Measurements from ENCODE around the gene TNNT2. TPM values are rescaled to one million over a fixed set of nuclear protein-coding genes. Genes with fewer than 3 reads are reported as not detected.

TNNT2 gene
- not detected in 2 replicates for total RNA-seq

- no peak for DNase-seq (ENCODE audit: low read depth in 2 of 2)
These were observed at the start of gene TNNT2 for GRCh38 chr1:201377611-201378092. Gene TNNT2 (minus strand): TSS chr1:201377680. CDS start chr1:201373254, 4,426 bp downstream.

DNA sequence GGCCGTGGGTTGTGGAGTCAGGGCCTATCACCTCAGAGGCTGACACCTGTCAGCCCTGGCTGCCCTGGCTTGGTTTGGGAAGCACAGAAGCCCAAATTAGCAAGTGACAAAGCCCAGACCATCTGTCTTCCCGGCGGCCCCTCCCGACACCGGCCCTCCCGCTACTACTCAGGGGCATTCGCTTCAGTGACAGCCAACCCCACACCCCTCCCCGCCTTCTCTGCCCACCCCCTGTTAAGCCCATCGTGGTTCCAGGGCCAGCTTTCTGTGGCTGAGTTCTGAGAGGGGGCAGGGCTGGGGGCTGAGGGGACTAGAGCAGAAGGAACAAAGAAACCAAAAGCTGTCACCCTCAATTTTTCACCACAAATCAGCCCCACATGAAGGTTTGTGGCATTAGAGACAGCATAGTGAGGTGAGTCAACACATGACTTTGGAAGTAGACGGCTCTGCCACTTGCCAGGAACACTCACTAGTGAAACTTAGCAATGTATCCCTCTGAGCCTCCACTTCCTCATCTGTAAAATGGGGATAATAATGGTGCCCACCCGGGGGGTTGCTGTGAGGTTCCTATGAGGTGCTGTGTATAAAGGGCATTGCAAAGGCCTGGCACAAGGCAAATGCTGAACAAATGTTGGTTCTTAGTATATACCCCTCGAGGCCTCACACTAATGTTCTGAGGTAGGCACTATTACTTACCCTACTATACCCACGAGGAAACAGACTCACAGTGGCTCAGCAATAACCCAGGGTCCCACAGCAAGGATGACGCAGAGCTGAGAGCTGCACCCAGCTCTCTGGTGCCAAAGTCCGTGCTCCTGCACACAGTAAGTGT, 49.2 kb upstream of the TNNT2 start:
- no peak for DNase-seq (ENCODE audit: low read depth in 2 of 2)

DNA sequence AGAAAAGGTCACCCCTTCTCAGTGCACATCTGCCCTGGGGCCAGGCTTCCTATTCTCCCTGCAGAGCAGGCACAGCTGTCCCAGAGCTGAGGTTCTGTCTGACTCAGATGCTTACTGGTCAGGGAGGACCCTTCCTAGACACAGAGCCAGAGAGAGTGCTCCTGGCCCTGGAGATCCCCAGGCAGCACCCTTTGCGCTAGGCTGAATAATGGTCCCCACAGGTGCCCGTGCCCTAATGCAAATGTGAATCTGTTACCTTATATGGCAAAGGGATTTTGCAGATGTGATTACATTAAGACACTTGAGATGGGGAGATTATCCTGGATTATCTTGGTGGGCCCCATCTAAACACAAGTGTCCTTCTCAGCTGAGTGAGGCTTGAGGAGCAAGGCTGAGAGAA, 46.7 kb upstream of the TNNT2 start:
- no peak for DNase-seq (ENCODE audit: low read depth in 2 of 2)

DNA sequence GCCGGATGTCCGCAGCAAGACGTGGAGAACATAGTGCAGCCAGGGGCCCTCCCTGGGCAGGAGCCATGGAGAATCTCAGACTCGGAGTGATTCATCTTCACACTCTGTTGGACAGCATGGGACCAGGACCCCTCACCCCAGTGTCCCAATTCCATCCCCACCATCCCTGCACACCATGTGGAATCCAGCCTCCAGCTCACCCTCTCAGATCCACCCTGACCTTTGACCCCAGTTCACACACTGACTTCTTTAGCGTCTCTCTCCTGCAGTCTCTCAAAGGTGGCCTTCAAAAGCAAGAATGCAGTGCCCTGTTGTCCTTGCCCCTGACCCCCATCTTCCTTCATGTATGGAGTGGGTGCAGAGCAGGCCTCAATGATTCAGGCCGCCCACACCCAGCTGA, 46.2 kb upstream of the TNNT2 start:
- DNase-seq (ENCODE audit: low read depth in 2 of 2): no peak

DNA sequence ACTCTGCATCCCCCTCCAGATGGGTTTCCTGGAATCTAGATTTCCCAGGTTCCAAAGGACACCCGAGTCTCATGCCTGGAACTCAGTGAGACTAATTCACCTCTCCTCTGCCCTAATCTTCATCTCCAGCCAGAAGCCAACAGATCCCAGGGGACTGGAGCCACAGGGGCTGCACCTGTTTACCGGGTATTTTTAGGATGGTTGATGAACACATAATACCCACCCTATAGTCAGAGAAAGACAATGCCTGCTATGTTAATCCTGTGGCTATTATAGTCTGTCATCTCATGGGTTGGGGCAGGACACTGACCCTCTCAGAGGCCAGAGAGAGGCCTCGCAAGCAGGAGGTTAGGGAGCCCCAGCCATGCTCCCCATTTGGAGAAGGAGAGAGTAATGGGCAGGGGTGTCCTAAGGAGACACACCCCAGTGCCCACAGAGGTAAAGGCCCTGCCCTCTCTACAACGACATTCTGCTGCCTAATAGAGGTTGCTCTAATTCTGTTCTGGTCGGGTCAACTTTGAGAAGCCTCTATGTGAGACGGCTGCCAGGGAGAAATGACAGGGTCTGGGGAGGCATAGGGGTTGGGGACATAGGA, 45.1 kb upstream of the TNNT2 start:
- no peak for DNase-seq (ENCODE audit: low read depth in 2 of 2)

DNA sequence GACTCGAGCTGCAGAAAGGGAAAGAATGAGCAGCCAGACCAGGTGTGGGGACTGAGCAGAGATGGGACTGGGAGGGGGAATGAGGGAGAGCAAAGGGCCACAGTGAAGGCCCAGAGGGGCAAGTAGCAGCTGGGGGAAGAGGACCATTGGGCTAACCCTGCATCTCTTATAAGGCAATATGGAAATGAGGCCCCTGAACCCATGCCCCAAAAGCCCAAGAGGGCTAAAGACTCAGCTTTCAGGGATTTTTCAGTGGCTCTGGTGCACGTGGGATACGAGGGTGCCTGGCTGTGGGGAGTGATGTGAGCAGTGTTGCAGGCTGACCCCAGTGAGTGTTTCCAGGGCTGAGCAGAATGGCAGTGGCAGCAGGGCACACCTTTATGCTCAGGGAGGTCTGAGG, 44.5 kb upstream of the TNNT2 start:
- DNase-seq (ENCODE audit: low read depth in 2 of 2): no peak

DNA sequence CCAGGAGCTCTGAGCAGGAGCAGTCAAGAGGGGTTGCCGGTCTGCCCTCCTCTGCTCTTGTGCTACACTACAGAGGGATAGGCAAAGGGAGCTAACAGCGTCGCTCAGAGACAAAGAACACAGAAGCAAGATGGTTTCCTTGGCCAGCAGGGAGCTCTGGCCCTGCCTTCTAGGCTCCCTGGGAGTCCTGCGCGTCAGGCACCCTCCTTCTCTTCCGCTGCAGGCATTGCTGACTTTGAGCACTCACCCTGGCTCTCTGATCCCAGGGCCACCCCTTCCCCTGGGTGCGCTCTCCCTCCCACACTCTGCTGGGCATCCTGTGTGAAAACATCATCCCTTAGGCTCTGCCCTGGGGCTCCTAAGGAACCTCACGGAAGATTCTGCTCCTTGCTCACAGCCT, 43.6 kb upstream of the TNNT2 start:
- no peak for DNase-seq (ENCODE audit: low read depth in 2 of 2)

- DNase-seq (ENCODE audit: low read depth in 2 of 2): no peak
These were observed 43.1 kb upstream of the TNNT2 start for GRCh38 chr1:201420608-201421002.

DNA sequence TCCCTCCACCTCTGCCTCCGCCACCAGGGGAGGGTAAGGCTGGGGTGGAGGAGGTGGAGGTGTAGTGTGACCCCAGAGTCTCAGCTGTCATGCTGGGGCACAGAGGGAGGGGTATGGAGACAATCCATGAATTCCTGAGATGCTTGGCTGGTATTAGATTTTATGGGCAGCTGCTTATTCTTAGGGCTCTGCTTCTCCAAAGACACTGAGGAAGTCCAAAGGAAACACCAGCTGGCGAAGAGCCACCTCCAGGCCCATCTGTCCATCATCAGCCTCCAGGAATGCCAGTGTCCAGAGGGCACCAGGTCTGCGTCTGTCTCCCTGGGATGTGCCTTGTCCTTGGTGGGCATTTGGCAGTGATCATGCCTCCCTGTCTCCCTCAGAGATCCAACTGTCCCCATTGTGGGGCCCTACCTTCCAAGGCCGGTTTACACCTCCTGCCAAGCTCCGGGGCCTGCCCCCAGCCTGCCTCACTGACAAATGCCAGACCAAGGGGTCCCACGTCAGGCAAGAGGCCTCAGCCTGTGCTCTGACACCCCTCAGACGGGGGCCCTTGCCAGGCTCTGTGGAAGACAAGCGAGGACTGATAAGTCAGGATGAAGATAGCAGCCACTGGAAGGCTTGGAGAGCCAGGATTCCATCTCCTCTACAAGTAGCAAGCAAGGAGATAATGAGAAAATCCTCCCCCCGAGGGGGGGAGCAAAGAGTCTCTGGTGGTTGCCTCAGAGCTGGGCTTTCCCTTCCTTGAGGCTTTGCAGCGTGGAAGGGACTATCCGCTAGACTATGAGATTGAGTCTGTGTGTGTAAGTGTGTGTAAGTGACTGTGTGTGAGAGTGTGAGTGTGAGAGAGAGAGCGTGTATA, 42.5 kb upstream of the TNNT2 start:
- DNase-seq (ENCODE audit: low read depth in 2 of 2): no peak

- no peak for DNase-seq (ENCODE audit: low read depth in 2 of 2)
These were observed 41.8 kb upstream of the TNNT2 start for GRCh38 chr1:201419256-201419655.

GRCh38 chr1:201418461-201418860, 41.0 kb upstream of the TNNT2 start:
- DNase-seq (ENCODE audit: low read depth in 2 of 2): no peak

GRCh38 chr1:201414051-201414738, 36.7 kb upstream of the TNNT2 start:
- no peak for DNase-seq (ENCODE audit: low read depth in 2 of 2)

DNA sequence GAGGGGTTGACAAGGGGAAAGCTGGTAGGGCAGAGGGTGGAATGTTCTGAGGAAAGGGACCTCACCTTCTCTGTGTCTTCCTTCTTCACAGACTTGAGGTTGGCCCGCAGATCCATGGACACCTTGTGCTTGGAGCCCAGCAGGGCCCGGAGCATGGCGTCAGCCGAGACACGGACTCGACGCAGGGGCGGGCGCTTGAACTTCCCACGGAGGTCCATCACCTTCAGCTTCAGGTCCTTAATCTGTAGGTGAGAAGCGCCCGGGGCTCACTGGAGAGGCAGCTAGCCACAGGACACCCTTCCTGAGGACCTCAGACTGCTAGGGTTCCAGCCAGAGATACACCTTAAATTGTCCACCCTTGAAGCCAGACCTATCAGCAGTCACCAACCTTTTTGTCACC, 33.8 kb upstream of the TNNT2 start:
- no peak for DNase-seq (ENCODE audit: low read depth in 2 of 2)

- DNase-seq (ENCODE audit: low read depth in 2 of 2): no peak
These were observed 32.0 kb upstream of the TNNT2 start for GRCh38 chr1:201409440-201409839.

- no peak for DNase-seq (ENCODE audit: low read depth in 2 of 2)
These were observed 31.3 kb upstream of the TNNT2 start for GRCh38 chr1:201408834-201409200.

DNA sequence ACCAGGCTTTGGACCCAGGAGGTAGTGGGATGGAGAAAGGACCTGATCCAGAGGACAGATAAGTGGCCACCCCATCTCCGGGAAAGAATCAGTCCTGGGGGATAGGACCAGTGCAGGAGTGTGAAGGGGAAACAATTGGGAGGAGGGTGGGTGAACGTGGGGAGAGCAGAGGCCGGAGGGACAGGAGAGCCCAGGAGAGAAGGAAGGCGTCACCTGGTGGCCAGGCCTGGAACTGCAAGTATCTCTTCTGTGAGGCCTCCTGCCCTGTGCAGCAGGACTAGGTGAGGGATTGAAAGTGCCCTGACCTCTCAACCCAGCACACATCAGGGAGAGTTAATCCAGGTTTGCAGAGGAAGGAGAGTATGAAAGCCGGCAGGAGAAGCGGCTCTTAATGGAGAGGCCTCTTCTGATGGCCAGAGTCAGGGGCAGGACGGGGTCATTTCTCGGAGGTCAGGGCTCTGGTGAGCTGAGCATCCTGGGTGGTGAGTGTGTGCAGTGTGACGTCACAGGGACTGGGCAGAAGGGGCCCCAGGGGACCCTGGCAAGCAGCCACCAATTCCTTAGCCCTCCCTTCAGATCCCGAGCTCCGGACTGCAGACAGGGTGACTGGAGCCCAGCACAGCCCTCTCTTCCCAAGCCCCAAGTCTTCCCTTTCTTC, 30.8 kb upstream of the TNNT2 start:
- DNase-seq (ENCODE audit: low read depth in 2 of 2): peak; percentile 68 to 82

DNA sequence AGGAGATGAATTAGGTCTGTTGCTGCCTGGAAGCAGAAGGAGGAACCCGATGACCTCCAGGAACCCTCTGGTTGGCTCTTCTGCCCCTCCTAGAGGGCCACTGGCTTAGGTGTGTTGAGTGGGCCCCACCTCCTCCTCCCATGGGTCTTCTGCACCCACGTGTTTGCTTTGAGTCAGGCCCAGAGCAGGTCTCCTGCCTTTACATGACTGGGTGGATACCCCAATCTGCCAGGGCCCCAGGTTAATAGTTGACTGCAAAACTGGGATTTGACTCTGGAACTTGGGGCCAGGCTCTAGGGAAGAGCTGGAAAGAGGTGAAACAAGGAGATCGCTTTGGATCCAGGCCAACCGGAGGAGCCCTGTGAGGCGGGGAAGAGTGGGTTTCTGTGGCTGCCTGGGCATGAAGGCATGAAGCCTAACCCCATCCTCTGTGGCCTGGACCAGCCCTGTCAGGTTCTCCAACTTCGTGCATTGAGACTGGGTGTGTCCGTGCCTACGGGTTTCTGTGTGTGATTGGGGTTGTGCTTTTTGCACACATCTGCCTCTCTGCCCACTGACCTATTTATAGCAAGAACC, 29.4 kb upstream of the TNNT2 start:
- no peak for DNase-seq (ENCODE audit: low read depth in 2 of 2)

DNA sequence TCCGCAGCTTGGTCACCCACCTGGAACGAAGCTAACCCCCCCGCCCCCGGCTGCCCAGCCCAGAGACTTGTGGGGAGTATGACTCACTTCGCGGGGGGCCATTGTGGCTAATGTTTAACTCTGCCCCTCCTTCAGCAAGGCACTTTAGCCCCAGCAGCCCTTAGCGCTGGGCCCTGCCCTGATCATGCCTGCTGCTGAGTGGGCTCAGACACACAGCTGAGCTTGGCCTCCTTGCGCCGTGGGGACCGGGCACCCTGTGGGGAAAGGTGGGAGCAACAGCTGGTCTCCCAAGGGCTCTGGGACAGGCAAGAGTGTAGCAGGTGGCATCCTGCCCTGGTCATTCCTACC, 28.0 kb upstream of the TNNT2 start:
- DNase-seq (ENCODE audit: low read depth in 2 of 2): no peak

DNA sequence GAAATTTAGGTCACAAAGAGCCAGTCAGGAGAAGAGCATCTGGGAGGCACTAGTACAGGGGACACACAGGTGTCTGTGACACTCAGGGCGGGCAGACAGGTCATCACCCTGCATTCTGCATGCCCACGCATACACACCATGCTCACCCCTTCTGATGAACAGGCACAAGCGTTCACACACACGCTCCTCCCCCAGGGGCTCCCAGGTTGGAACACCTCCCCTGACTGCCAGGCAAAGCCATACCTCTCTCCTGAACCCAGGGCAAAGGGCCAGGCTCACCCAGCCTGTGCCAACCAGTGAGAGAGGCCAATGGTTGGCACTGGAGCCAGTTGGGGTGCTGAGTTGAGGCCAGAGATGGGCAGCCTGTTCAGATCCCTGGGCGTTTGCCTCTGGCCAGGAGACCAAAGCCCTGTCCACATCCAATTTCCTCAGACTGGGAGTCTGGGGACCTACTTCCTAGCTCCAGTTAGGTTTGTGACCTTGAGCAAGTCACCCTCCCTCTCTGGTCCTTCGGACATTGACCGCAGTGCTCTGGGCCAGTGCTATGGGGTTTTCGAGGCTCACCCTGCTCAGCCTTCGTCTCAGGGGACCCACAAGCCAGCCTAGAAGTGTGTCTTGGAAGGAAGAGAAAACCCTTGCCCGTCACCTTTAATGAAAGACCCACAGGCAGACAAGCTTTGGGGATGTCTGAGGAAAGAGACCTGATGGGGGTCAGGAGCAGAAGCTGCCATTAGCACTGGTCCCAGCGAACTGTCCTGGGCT, 27.4 kb upstream of the TNNT2 start:
- DNase-seq (ENCODE audit: low read depth in 2 of 2): no peak

GRCh38 chr1:201404055-201404454, 26.6 kb upstream of the TNNT2 start:
- DNase-seq (ENCODE audit: low read depth in 2 of 2): peak in 1 of 2 donors; percentile 21
